ENCODE data around the gene POLD1. TPM values are rescaled to one million over a fixed set of nuclear protein-coding genes. Genes with fewer than 3 reads are reported as not detected.

Gene POLD1
- total and polyA plus RNA-seq, 8 donors, result 26.0 to 58.3 (median 35.7) TPM

DNA sequence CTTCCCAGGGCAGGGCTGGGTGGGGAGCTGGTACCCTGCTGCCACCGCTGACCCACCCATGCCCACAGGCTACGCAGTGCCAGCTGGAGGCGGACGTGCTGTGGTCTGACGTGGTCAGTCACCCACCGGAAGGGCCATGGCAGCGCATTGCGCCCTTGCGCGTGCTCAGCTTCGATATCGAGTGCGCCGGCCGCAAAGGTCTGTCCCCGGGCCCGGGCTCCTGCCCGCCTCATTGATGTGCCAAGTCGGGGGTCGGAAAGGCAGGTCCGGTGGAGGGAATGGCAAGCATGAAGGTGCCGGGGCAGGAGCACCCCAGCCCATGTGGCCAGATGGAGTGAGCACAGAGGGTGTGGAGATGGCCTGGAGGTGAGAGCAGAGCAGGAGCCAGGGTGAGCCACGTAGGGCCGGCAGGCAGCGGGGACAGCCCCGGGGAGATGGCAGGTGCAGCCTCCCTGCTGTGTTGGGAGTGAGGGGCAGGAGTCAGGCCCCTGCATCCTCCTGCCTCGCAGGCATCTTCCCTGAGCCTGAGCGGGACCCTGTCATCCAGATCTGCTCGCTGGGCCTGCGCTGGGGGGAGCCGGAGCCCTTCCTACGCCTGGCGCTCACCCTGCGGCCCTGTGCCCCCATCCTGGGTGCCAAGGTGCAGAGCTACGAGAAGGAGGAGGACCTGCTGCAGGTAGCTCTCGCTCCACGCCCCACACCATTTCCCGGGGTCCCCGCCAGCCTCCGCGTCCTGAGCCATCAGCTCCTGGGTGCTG, 18.6 kb downstream of the POLD1 start:
- no peak for DNase-seq

DNA sequence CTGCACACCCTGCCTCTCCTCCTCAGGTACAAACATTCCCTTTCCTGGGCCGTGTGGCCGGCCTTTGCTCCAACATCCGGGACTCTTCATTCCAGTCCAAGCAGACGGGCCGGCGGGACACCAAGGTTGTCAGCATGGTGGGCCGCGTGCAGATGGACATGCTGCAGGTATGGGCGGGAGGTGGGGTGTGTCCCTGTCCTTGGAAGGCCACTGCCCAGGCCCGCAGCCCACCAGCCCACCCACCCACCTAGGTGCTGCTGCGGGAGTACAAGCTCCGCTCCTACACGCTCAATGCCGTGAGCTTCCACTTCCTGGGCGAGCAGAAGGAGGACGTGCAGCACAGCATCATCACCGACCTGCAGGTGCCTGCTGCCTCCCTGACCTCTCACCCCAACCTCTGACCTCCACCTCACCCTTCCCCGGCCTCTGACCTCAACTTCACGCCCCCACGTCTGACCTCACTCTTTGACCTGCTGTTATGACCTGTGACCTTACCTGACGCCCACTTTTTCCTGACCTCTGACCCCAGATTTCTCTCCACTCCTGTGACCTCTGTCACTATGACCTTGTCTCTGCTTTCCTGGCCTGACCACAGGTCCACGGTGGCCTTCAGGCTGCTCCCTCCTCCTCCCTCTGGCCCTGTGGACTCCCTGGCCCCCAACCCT, 22.1 kb downstream of the POLD1 start:
- no peaks in the 10 kb centered on the region for H3K9me3 ChIP-seq
- no peak for DNase-seq
- no peak overlapping the region for H3K4me3 ChIP-seq
- intact Hi-C loops (cut with DNase I), result no loop called here
- TF ChIP-seq, protein P1, sequence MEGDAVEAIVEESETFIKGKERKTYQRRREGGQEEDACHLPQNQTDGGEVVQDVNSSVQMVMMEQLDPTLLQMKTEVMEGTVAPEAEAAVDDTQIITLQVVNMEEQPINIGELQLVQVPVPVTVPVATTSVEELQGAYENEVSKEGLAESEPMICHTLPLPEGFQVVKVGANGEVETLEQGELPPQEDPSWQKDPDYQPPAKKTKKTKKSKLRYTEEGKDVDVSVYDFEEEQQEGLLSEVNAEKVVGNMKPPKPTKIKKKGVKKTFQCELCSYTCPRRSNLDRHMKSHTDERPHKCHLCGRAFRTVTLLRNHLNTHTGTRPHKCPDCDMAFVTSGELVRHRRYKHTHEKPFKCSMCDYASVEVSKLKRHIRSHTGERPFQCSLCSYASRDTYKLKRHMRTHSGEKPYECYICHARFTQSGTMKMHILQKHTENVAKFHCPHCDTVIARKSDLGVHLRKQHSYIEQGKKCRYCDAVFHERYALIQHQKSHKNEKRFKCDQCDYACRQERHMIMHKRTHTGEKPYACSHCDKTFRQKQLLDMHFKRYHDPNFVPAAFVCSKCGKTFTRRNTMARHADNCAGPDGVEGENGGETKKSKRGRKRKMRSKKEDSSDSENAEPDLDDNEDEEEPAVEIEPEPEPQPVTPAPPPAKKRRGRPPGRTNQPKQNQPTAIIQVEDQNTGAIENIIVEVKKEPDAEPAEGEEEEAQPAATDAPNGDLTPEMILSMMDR (IDR thresholded peaks at IDR 0.05), result no peak
- peaks cover 0 to 96% of the 10 kb centered on the region in 2 donors for H3K36me3 ChIP-seq
- no peak overlapping the region for H3K27ac ChIP-seq
- H3K4me1 ChIP-seq, result no peaks in the 10 kb centered on the region
- ATAC-seq, result no peak
- H3K27me3 ChIP-seq, result no peaks in the 10 kb centered on the region

More for the DNA sequence above, 18.6 kb downstream of the POLD1 start:
- Histone ChIP-seq H3K9me3 (no peaks in the 10 kb centered on the region), H3K4me1 (no peaks in the 10 kb centered on the region), H3K27ac (no peak overlapping the region), H3K27me3 (no peaks in the 10 kb centered on the region), H3K4me3 (no peak overlapping the region), H3K36me3 (peaks cover 0 to 76% of the 10 kb centered on the region in 2 donors)
- intact Hi-C loops (cut with DNase I), result no loop called here
- TF ChIP-seq, protein P1 (IDR thresholded peaks at IDR 0.05), result no peak
- ATAC-seq, result no peak

DNA sequence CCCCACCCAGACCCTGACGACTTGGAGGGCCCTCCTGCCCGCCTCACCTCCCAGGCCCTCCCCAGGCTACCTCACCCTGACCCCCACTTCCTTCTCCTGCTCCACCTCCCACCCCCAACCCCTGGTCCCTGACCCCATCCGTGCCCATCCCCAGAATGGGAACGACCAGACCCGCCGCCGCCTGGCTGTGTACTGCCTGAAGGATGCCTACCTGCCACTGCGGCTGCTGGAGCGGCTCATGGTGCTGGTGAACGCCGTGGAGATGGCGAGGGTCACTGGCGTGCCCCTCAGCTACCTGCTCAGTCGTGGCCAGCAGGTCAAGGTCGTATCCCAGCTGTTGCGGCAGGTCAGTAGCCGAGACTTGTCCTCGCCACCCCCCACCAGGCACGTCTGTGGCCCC, 22.7 kb downstream of the POLD1 start:
- peaks cover 0 to 96% of the 10 kb centered on the region in 2 donors for H3K36me3 ChIP-seq
- no peak for ATAC-seq

DNA sequence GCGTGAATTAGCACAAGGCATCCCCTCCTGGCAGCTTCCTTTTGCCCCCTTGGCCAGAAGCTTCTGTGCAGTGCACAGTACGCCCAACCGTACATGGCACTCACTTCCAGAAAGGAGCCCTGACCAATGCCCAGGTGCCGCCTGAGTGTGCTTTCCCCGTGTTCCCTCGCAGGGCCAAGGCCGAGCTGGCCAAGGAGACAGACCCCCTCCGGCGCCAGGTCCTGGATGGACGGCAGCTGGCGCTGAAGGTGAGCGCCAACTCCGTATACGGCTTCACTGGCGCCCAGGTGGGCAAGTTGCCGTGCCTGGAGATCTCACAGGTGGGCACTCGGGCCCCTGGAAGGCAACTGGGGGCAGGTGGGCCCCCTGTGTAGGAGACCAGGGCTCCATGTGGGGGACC, 25.2 kb downstream of the POLD1 start:
- no peaks in the 10 kb centered on the region for H3K4me1 ChIP-seq
- intact Hi-C loops (cut with DNase I), result no loop called here
- peaks cover 0 to 78% of the 10 kb centered on the region in 2 donors for H3K36me3 ChIP-seq
- no peak overlapping the region for H3K27ac ChIP-seq
- no peak for DNase-seq
- TF ChIP-seq, protein P1 (IDR thresholded peaks at IDR 0.05), result no peak
- H3K9me3 ChIP-seq, result no peaks in the 10 kb centered on the region
- no peak for ATAC-seq
- no peaks in the 10 kb centered on the region for H3K27me3 ChIP-seq
- no peak overlapping the region for H3K4me3 ChIP-seq

More for the DNA sequence above, 22.7 kb downstream of the POLD1 start:
- no peaks in the 10 kb centered on the region for H3K9me3 ChIP-seq
- TF ChIP-seq, protein P1 (IDR thresholded peaks at IDR 0.05), result no peak
- no peak overlapping the region for H3K4me3 ChIP-seq
- no peaks in the 10 kb centered on the region for H3K27me3 ChIP-seq
- DNase-seq, result no peak
- intact Hi-C loops (cut with DNase I), result no loop called here
- no peaks in the 10 kb centered on the region for H3K4me1 ChIP-seq
- no peak overlapping the region for H3K27ac ChIP-seq

DNA sequence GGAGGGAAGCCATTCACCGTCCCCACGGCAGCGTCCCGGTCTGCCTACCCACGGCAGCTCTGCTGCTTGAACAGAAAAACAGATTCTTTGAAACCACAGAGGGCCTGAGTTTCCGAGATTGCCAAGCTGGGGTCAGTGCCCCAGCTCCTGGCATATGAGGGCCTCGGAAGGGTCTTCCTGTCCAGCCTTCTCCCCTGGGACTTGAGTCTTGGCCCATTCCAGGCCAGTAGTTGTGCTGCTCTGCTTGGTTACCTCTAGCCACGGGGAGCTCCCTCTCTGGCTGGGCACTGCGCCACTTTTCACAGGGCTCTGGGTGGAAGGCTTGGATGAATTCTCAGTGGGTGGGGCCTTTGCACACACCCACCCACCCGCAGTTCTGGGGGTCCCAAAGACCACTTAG, 26.0 kb downstream of the POLD1 start:
- no peaks in the 10 kb centered on the region for H3K9me3 ChIP-seq
- H3K36me3 ChIP-seq, result peaks cover 0 to 71% of the 10 kb centered on the region in 2 donors
- peaks cover 0 to 7% of the 10 kb centered on the region in 2 donors for H3K4me1 ChIP-seq
- no peak overlapping the region for H3K4me3 ChIP-seq
- intact Hi-C loops (cut with DNase I), result loop anchor here in 1 of 2 donors (10.0 kb wide), 1 partner anchor 45 kb away; the partner anchor contains the start of gene NAPSA
- TF ChIP-seq, protein P1 (IDR thresholded peaks at IDR 0.05), result no peak
- no peak overlapping the region for H3K27ac ChIP-seq
- DNase-seq (no peak), ATAC-seq (no peak)
- no peaks in the 10 kb centered on the region for H3K27me3 ChIP-seq

All from left lung (tissue), 10 donors.